Testis (tissue), 2 donors: ENCODE results near the gene CDK14.

ENCODE experiments used
- CTCF ChIP-seq, 3 experiments: fragments of 450-650 bp in 2 of 3; fragments of 200-600 bp in 1 of 3; sonication (generic) in 1 of 3; IDR thresholded peaks; one replicate each; pipeline ENCODE4 v1.5.1; 2016 to 2019; ENCODE audit warnings: antibody characterized with exemption in 3 of 3, mild to moderate bottlenecking in 2 of 3, moderate library complexity in 1 of 3
- POLR2A ChIP-seq: fragments of 450-650 bp; IDR thresholded peaks from one replicate; pipeline ENCODE4 v1.6.1; 2017; ENCODE audit warnings: antibody characterized with exemption, mild to moderate bottlenecking, moderate library complexity

GRCh38 chr7:90717296-90718060, 121.4 kb downstream of the CDK14 start:
- TF ChIP-seq CTCF (IDR thresholded peaks at IDR 0.05): no peak
- TF ChIP-seq POLR2A: no peak
